ENCODE measurements around the gene SEMA6D. TPM values are rescaled to one million over a fixed set of nuclear protein-coding genes. Genes with fewer than 3 reads are reported as not detected.
A peak's percentile ranks its signal among the peaks of the same experiment; 100 is the strongest.

Gene SEMA6D
- total and polyA plus RNA-seq, 2 donors from 2014 or later = 12.9 to 16.9 TPM

DNA sequence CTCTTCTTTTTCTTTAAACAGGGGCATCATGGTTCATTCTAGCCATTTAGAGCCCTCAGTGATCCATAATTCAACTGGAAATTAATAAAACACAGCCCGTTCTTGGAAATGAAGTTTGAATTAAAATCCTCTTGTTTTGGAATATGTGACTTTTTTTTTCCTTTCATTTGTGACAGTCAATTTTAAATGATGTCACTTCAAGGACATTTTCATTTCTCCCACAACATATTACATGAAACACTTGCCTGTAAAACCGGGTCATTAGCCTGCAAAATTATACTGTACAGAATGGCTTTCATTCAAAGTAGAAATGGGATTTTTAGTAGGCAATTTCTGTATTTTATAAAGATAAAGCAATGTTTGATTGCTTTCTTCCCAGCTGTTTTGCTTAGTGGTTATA is 789 bp upstream of the SEMA6D start:
- FAIRE-seq (no peak), DNase-seq (no peak)
- H3K9ac ChIP-seq (ENCODE audit: low read length in 3 of 3) = peak overlapping the region in 1 of 3 donors; percentile 6
- peak overlapping the region in 1 of 2 donors; percentile 19 for H3K27ac ChIP-seq (ENCODE audit: low read depth in 2 of 2, low read length in 2 of 2)
- no peaks in the 10 kb centered on the region for H3K27me3 ChIP-seq (ENCODE audit: control insufficient read depth, insufficient read depth, low read length)
- intact Hi-C loops (cut with DNase I) = no loop called here
- H3K4me3 ChIP-seq (ENCODE audit: low read length in 3 of 3) = peak overlapping the region in 1 of 3 donors; percentile 76
- H3K4me1 ChIP-seq (ENCODE audit: control insufficient read depth in 2 of 3, insufficient read depth in 2 of 3, low read depth in 1 of 3, low read length in 3 of 3) = peaks cover 0 to 5% (median 0%) of the 10 kb centered on the region in 3 donors
- no peaks in the 10 kb centered on the region for H3K36me3 ChIP-seq (ENCODE audit: control insufficient read depth in 2 of 3, insufficient read depth in 3 of 3, low read length in 3 of 3)
- H3K9me3 ChIP-seq (ENCODE audit: control insufficient read depth in 2 of 3, insufficient read depth in 1 of 3, low read length in 3 of 3) = no peaks in the 10 kb centered on the region
- TF ChIP-seq CTCF (IDR thresholded peaks at IDR 0.05; ENCODE audit: borderline replicate concordance, extremely low read depth, insufficient read depth) = no peak

- H3K27me3 ChIP-seq (ENCODE audit: control insufficient read depth, insufficient read depth, low read length) = no peaks in the 10 kb centered on the region
- H3K9ac ChIP-seq (ENCODE audit: low read length in 3 of 3) = peak overlapping the region; percentile 65 to 76 (median 68)
- peaks cover 0 to 5% (median 0%) of the 10 kb centered on the region in 3 donors for H3K4me1 ChIP-seq (ENCODE audit: control insufficient read depth in 2 of 3, insufficient read depth in 2 of 3, low read depth in 1 of 3, low read length in 3 of 3)
- no peaks in the 10 kb centered on the region for H3K36me3 ChIP-seq (ENCODE audit: control insufficient read depth in 2 of 3, insufficient read depth in 3 of 3, low read length in 3 of 3)
- H3K9me3 ChIP-seq (ENCODE audit: control insufficient read depth in 2 of 3, insufficient read depth in 1 of 3, low read length in 3 of 3) = no peaks in the 10 kb centered on the region
- H3K27ac ChIP-seq (ENCODE audit: low read depth in 2 of 2, low read length in 2 of 2) = peak overlapping the region; percentile 81 to 83
- TF ChIP-seq CTCF (IDR thresholded peaks at IDR 0.05; ENCODE audit: borderline replicate concordance, extremely low read depth, insufficient read depth) = no peak
- FAIRE-seq (no peak), DNase-seq (peak in 4 of 5 donors; percentile 52 to 79 (median 68))
- peak overlapping the region; percentile 74 to 78 (median 76) for H3K4me3 ChIP-seq (ENCODE audit: low read length in 3 of 3)
- intact Hi-C loops (cut with DNase I) = no loop called here
Observed at GRCh38 chr15:47718497-47719437, 1.5 kb downstream of the SEMA6D start.

DNA sequence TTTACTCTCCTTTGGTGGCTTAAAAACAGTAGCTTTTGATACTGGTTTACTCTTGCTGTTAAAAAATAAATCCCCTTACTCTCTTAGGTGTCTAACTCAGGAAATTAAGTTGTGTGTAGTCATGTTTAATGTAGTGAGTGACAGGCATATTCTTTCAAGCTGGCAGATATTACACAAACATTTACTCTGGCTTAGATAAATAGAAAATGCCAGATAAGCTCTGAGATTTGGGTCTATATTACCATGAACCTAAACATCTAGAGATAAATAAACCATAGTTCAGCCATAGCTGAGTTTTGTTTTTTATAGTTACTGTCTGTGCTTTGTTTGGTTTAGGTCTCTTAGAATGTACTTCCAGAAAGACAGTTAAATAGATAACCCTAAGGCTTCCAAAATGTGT is 2.4 kb downstream of the SEMA6D start:
- DNase-seq = no peak
- peak overlapping the region; percentile 81 to 83 for H3K27ac ChIP-seq (ENCODE audit: low read depth in 2 of 2, low read length in 2 of 2)
- FAIRE-seq = no peak
- H3K4me1 ChIP-seq (ENCODE audit: control insufficient read depth in 2 of 3, insufficient read depth in 2 of 3, low read depth in 1 of 3, low read length in 3 of 3) = peaks cover 0 to 5% (median 0%) of the 10 kb centered on the region in 3 donors
- H3K9ac ChIP-seq (ENCODE audit: low read length in 3 of 3) = peak overlapping the region; percentile 29 to 76 (median 68)
- no peaks in the 10 kb centered on the region for H3K36me3 ChIP-seq (ENCODE audit: control insufficient read depth in 2 of 3, insufficient read depth in 3 of 3, low read length in 3 of 3)
- H3K4me3 ChIP-seq (ENCODE audit: low read length in 3 of 3) = peak overlapping the region; percentile 74 to 78 (median 76)
- intact Hi-C loops (cut with DNase I) = no loop called here
- no peaks in the 10 kb centered on the region for H3K27me3 ChIP-seq (ENCODE audit: control insufficient read depth, insufficient read depth, low read length)
- no peak for TF ChIP-seq CTCF (IDR thresholded peaks at IDR 0.05; ENCODE audit: borderline replicate concordance, extremely low read depth, insufficient read depth)
- H3K9me3 ChIP-seq (ENCODE audit: control insufficient read depth in 2 of 3, insufficient read depth in 1 of 3, low read length in 3 of 3) = no peaks in the 10 kb centered on the region
